Measurements from ENCODE around the gene AUTS2.
"Not testable (repeated sequence)": the region's sequence is repeated elsewhere in the genome, so short reads cannot be mapped to it uniquely, and the experiment has no call there.

AUTS2 gene

GRCh38 chr7:70360557-70360956, 762.3 kb downstream of the AUTS2 start:
- H3K9ac ChIP-seq (ENCODE audit: low read length) = no peak overlapping the region
- no peak overlapping the region for H3K4me3 ChIP-seq (ENCODE audit: low read length)
- H3K36me3 ChIP-seq (ENCODE audit: control insufficient read depth, insufficient read depth, low read length) = no peaks in the 10 kb centered on the region
- H3K27ac ChIP-seq (ENCODE audit: low read depth, low read length) = no peak overlapping the region
- no peaks in the 10 kb centered on the region for H3K27me3 ChIP-seq (ENCODE audit: control insufficient read depth, insufficient read depth, low read length)
- peaks cover 2% of the 10 kb centered on the region for H3K4me1 ChIP-seq (ENCODE audit: control insufficient read depth, insufficient read depth, low read length)

- H3K27ac ChIP-seq (ENCODE audit: low read depth, low read length) = no peak overlapping the region
- no peaks in the 10 kb centered on the region for H3K36me3 ChIP-seq (ENCODE audit: control insufficient read depth, insufficient read depth, low read length)
- no peak overlapping the region for H3K9ac ChIP-seq (ENCODE audit: low read length)
- no peaks in the 10 kb centered on the region for H3K4me1 ChIP-seq (ENCODE audit: control insufficient read depth, insufficient read depth, low read length)
- H3K27me3 ChIP-seq (ENCODE audit: control insufficient read depth, insufficient read depth, low read length) = no peaks in the 10 kb centered on the region
- H3K4me3 ChIP-seq (ENCODE audit: low read length) = no peak overlapping the region
Observed at GRCh38 chr7:70361821-70362220, 763.5 kb downstream of the AUTS2 start.

GRCh38 chr7:70364393-70364792, 766.1 kb downstream of the AUTS2 start:
- H3K36me3 ChIP-seq (ENCODE audit: control insufficient read depth, insufficient read depth, low read length); H3K4me3 ChIP-seq (ENCODE audit: low read length); H3K27me3 ChIP-seq (ENCODE audit: control insufficient read depth, insufficient read depth, low read length): not testable (repeated sequence)

GRCh38 chr7:70371652-70372051, 773.4 kb downstream of the AUTS2 start:
- Histone ChIP-seq H3K9ac (ENCODE audit: low read length) (no peak overlapping the region), H3K4me3 (ENCODE audit: low read length) (no peak overlapping the region), H3K27ac (ENCODE audit: low read depth, low read length) (no peak overlapping the region), H3K36me3 (ENCODE audit: control insufficient read depth, insufficient read depth, low read length) (no peaks in the 10 kb centered on the region), H3K27me3 (ENCODE audit: control insufficient read depth, insufficient read depth, low read length) (no peaks in the 10 kb centered on the region), H3K4me1 (ENCODE audit: control insufficient read depth, insufficient read depth, low read length) (peaks cover 5% of the 10 kb centered on the region)

More at GRCh38 chr7:70364393-70364792, 766.1 kb downstream of the AUTS2 start:
- H3K27ac ChIP-seq (ENCODE audit: low read depth, low read length); H3K4me1 ChIP-seq (ENCODE audit: control insufficient read depth, insufficient read depth, low read length); H3K9ac ChIP-seq (ENCODE audit: low read length): not testable (repeated sequence)

- Histone ChIP-seq H3K27ac (ENCODE audit: low read depth, low read length) (no peak overlapping the region), H3K4me1 (ENCODE audit: control insufficient read depth, insufficient read depth, low read length) (peaks cover 7% of the 10 kb centered on the region), H3K4me3 (ENCODE audit: low read length) (no peak overlapping the region), H3K27me3 (ENCODE audit: control insufficient read depth, insufficient read depth, low read length) (no peaks in the 10 kb centered on the region), H3K36me3 (ENCODE audit: control insufficient read depth, insufficient read depth, low read length) (no peaks in the 10 kb centered on the region), H3K9ac (ENCODE audit: low read length) (no peak overlapping the region)
Observed at GRCh38 chr7:70372768-70373515, 774.7 kb downstream of the AUTS2 start.

GRCh38 chr7:70374772-70375533, 776.7 kb downstream of the AUTS2 start:
- Histone ChIP-seq H3K4me3 (ENCODE audit: low read length) (no peak overlapping the region), H3K27me3 (ENCODE audit: control insufficient read depth, insufficient read depth, low read length) (no peaks in the 10 kb centered on the region), H3K36me3 (ENCODE audit: control insufficient read depth, insufficient read depth, low read length) (no peaks in the 10 kb centered on the region), H3K27ac (ENCODE audit: low read depth, low read length) (no peak overlapping the region), H3K9ac (ENCODE audit: low read length) (no peak overlapping the region), H3K4me1 (ENCODE audit: control insufficient read depth, insufficient read depth, low read length) (peaks cover 8% of the 10 kb centered on the region)

- Histone ChIP-seq H3K36me3 (ENCODE audit: control insufficient read depth, insufficient read depth, low read length) (no peaks in the 10 kb centered on the region), H3K27ac (ENCODE audit: low read depth, low read length) (no peak overlapping the region), H3K9ac (ENCODE audit: low read length) (no peak overlapping the region), H3K4me1 (ENCODE audit: control insufficient read depth, insufficient read depth, low read length) (peaks cover 12% of the 10 kb centered on the region), H3K4me3 (ENCODE audit: low read length) (no peak overlapping the region), H3K27me3 (ENCODE audit: control insufficient read depth, insufficient read depth, low read length) (no peaks in the 10 kb centered on the region)
Observed at GRCh38 chr7:70376561-70377031, 778.3 kb downstream of the AUTS2 start.

- H3K4me3 ChIP-seq (ENCODE audit: low read length) = no peak overlapping the region
- H3K36me3 ChIP-seq (ENCODE audit: control insufficient read depth, insufficient read depth, low read length) = no peaks in the 10 kb centered on the region
- H3K4me1 ChIP-seq (ENCODE audit: control insufficient read depth, insufficient read depth, low read length) = peaks cover 8% of the 10 kb centered on the region
- no peak overlapping the region for H3K27ac ChIP-seq (ENCODE audit: low read depth, low read length)
- no peak overlapping the region for H3K9ac ChIP-seq (ENCODE audit: low read length)
- no peaks in the 10 kb centered on the region for H3K27me3 ChIP-seq (ENCODE audit: control insufficient read depth, insufficient read depth, low read length)
Observed at GRCh38 chr7:70377957-70378356, 779.7 kb downstream of the AUTS2 start.

GRCh38 chr7:70379210-70379609, 780.9 kb downstream of the AUTS2 start:
- Histone ChIP-seq H3K27ac (ENCODE audit: low read depth, low read length) (no peak overlapping the region), H3K4me1 (ENCODE audit: control insufficient read depth, insufficient read depth, low read length) (peaks cover 8% of the 10 kb centered on the region), H3K4me3 (ENCODE audit: low read length) (no peak overlapping the region), H3K36me3 (ENCODE audit: control insufficient read depth, insufficient read depth, low read length) (no peaks in the 10 kb centered on the region), H3K9ac (ENCODE audit: low read length) (no peak overlapping the region), H3K27me3 (ENCODE audit: control insufficient read depth, insufficient read depth, low read length) (no peaks in the 10 kb centered on the region)

- no peaks in the 10 kb centered on the region for H3K27me3 ChIP-seq (ENCODE audit: control insufficient read depth, insufficient read depth, low read length)
- H3K36me3 ChIP-seq (ENCODE audit: control insufficient read depth, insufficient read depth, low read length) = no peaks in the 10 kb centered on the region
- H3K9ac ChIP-seq (ENCODE audit: low read length) = no peak overlapping the region
- peaks cover 8% of the 10 kb centered on the region for H3K4me1 ChIP-seq (ENCODE audit: control insufficient read depth, insufficient read depth, low read length)
- no peak overlapping the region for H3K4me3 ChIP-seq (ENCODE audit: low read length)
- H3K27ac ChIP-seq (ENCODE audit: low read depth, low read length) = peak overlapping the region; percentile 39
Observed at GRCh38 chr7:70380421-70381015, 782.2 kb downstream of the AUTS2 start.

- Histone ChIP-seq H3K27me3 (ENCODE audit: control insufficient read depth, insufficient read depth, low read length) (no peaks in the 10 kb centered on the region), H3K36me3 (ENCODE audit: control insufficient read depth, insufficient read depth, low read length) (no peaks in the 10 kb centered on the region), H3K4me3 (ENCODE audit: low read length) (no peak overlapping the region), H3K9ac (ENCODE audit: low read length) (no peak overlapping the region), H3K27ac (ENCODE audit: low read depth, low read length) (no peak overlapping the region), H3K4me1 (ENCODE audit: control insufficient read depth, insufficient read depth, low read length) (peaks cover 9% of the 10 kb centered on the region)
Observed at GRCh38 chr7:70383066-70383782, 784.9 kb downstream of the AUTS2 start.

- no peak overlapping the region for H3K4me3 ChIP-seq (ENCODE audit: low read length)
- no peak overlapping the region for H3K9ac ChIP-seq (ENCODE audit: low read length)
- H3K36me3 ChIP-seq (ENCODE audit: control insufficient read depth, insufficient read depth, low read length) = no peaks in the 10 kb centered on the region
- H3K27ac ChIP-seq (ENCODE audit: low read depth, low read length) = no peak overlapping the region
- no peaks in the 10 kb centered on the region for H3K27me3 ChIP-seq (ENCODE audit: control insufficient read depth, insufficient read depth, low read length)
- peaks cover 9% of the 10 kb centered on the region for H3K4me1 ChIP-seq (ENCODE audit: control insufficient read depth, insufficient read depth, low read length)
Observed at GRCh38 chr7:70384024-70384423, 785.7 kb downstream of the AUTS2 start.

Data from rectal smooth muscle tissue (tissue), 1 donor.